Thyroid gland (tissue), 4 donors: ENCODE results near the gene GRIK4.

Experiments used
- CTCF ChIP-seq, 6 experiments: fragments of 200-600 bp in 3 of 6; fragments of 450-650 bp in 3 of 6; sonication (generic) in 3 of 6; IDR thresholded peaks; one replicate each; pipeline ENCODE4 v1.5.1; 2016 to 2019; ENCODE audit warnings: antibody characterized with exemption in 6 of 6, mild to moderate bottlenecking in 2 of 6, inconsistent platforms in 1 of 6, moderate library complexity in 1 of 6
- POLR2A ChIP-seq, 2 donors: fragments of 450-650 bp; IDR thresholded peaks; one replicate each; pipeline ENCODE4 v1.6.1; 2017; ENCODE audit warnings: antibody characterized with exemption in 2 of 2, mild to moderate bottlenecking in 2 of 2, moderate library complexity in 1 of 2

- TF ChIP-seq CTCF (IDR thresholded peaks at IDR 0.05) (no peak), POLR2A (IDR thresholded peaks at IDR 0.05) (no peak)
Observed at GRCh38 chr11:120520091-120520822, 8.7 kb downstream of the GRIK4 start.
